PFSK-1 (cell line): ENCODE results near the gene RAB23.

Experiments
- FOXP2 ChIP-seq: optimal IDR thresholded peaks from 2 replicates; pipeline ENCODE3; 2011; ENCODE audit warnings: borderline replicate concordance, control low read depth, inconsistent platforms; ENCODE audit not compliant: insufficient read depth; ENCODE audit errors: extremely low read length, extremely low read depth
- POLR2AphosphoS5 ChIP-seq: IDR thresholded peaks from 2 replicates; pipeline ENCODE4 v1.6.1; 2012; ENCODE audit warnings: low read depth, mild to moderate bottlenecking, control low read depth, low read length, moderate library complexity
- REST ChIP-seq, 2 experiments: IDR thresholded peaks; 2 replicates each; pipeline versions ENCODE4 v1.6.1 to v1.8.0; 2011 to 2012; ENCODE audit warnings: low read depth in 2 of 2, low read length in 2 of 2, control low read depth in 1 of 2, inconsistent platforms in 1 of 2, mild to moderate bottlenecking in 1 of 2, moderate library complexity in 1 of 2; ENCODE audit not compliant: insufficient read depth in 1 of 2
- SIN3A ChIP-seq: IDR thresholded peaks from 2 replicates; pipeline ENCODE4 v1.6.1; 2012; ENCODE audit warnings: mild to moderate bottlenecking, low read length, moderate library complexity, borderline replicate concordance; ENCODE audit not compliant: insufficient read depth
- TAF1 ChIP-seq: IDR thresholded peaks from 2 replicates; pipeline ENCODE4 v1.6.1; 2012; ENCODE audit warnings: low read length, control low read depth, borderline replicate concordance; ENCODE audit not compliant: insufficient read depth

RAB23 gene

DNA sequence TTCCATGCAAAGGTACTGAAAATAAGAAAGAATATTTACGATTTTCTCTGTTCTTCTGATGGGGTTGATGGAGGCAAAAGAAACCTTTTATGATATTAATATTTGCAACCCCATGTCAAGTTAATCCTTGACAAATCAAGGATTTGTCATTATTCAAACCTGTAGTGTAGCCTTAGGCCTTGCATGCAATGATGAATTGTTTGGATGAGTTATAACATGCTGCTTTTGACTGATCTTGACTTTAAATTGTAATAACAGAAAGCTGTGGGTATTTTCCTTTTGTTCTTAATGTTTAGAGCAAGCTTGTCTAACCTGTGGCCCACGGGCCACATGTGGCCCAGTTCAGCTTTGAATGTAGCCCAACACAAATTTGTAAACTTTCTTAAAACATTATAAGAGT, 63.0 kb downstream of the RAB23 start:
- TF ChIP-seq REST (IDR thresholded peaks at IDR 0.05; ENCODE audit: insufficient read depth in 1 of 2, low read depth in 2 of 2, low read length in 2 of 2) (no peak), TAF1 (no peak), POLR2AphosphoS5 (no peak), SIN3A (no peak), FOXP2 (no peak)

DNA sequence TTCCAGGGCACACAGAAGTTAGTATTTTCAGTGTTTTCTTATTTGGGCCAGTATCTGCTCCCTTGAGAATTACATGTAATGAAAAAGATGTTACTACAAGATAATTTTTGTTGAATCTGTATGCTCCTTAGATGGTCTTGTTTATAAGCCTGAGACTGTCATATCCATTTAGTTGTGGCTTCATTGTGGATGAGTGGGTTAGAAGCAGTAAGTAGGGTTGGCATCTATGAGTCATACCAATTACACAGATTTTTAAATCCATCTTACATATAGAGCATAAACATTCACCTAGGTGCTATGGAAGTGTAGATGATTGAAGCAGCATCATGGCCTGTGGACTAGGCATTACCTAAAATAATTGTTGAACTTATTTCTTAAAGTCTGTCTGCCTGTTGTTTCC, 63.4 kb downstream of the RAB23 start:
- TF ChIP-seq REST (IDR thresholded peaks at IDR 0.05; ENCODE audit: insufficient read depth in 1 of 2, low read depth in 2 of 2, low read length in 2 of 2) (no peak), POLR2AphosphoS5 (no peak), TAF1 (no peak), FOXP2 (no peak), SIN3A (no peak)

DNA sequence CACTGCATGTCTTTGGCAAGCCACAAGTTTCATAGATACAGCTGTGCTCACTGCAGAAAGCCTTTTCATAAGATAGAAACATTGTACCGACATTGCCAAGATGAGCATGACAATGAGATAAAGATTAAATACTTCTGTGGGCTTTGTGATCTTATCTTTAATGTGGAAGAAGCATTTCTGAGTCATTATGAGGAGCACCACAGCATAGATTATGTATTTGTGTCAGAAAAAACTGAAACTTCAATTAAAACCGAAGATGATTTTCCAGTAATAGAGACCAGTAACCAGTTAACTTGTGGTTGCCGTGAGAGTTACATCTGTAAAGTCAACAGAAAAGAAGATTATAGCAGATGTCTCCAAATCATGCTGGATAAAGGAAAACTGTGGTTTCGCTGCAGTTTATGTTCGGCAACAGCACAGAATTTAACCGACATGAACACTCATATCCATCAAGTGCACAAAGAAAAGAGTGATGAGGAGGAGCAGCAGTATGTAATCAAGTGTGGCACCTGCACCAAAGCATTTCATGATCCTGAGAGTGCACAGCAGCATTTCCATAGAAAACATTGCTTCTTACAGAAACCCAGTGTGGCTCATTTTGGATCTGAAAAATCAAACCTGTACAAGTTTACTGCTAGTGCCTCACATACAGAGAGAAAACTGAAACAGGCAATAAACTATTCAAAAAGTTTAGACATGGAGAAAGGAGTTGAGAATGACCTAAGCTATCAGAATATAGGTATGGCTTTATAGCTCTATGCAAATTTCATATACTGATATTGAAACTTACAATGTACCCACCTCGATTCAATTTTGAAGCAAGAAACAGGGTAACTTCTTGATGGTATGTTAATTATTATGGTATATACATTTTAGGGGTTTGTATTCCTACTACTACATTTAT, 73.9 kb downstream of the RAB23 start:
- TF ChIP-seq TAF1 (no peak), REST (IDR thresholded peaks at IDR 0.05; ENCODE audit: insufficient read depth in 1 of 2, low read depth in 2 of 2, low read length in 2 of 2) (no peak), POLR2AphosphoS5 (no peak), FOXP2 (no peak), SIN3A (no peak)

- TF ChIP-seq SIN3A (no peak), POLR2AphosphoS5 (no peak), REST (IDR thresholded peaks at IDR 0.05; ENCODE audit: insufficient read depth in 1 of 2, low read depth in 2 of 2, low read length in 2 of 2) (no peak), FOXP2 (no peak), TAF1 (no peak)
Measured at GRCh38 chr6:57147401-57147800, 74.7 kb downstream of the RAB23 start.

DNA sequence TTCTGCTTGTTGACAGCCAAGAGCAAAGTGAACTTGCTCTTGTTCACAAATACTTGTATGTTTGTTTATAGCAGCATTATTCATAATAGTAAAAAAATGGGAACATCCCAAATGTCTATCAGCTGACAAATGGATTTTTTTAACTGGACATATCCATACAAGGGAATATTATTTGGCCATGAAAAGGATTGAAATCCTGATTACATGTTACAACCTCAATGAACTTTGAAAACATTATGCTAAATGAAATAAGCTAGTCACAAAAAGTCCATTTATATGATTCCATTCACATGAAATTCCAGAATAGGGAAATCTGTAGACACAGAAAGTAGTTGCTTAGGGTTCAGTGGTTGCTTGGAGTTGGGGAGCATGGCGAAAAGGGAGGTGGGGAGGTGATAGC, 78.4 kb downstream of the RAB23 start:
- no peak for TF ChIP-seq SIN3A
- no peak for TF ChIP-seq REST (IDR thresholded peaks at IDR 0.05; ENCODE audit: insufficient read depth in 1 of 2, low read depth in 2 of 2, low read length in 2 of 2)
- TF ChIP-seq POLR2AphosphoS5, result no peak
- TF ChIP-seq TAF1, result no peak
- no peak for TF ChIP-seq FOXP2
